ENCODE measurements around the gene UBTD1.

Gene UBTD1

GRCh38 chr10:97517778-97518300 lies 19.1 kb downstream of the UBTD1 start:
- H3K4me3 ChIP-seq (ENCODE audit: low read length in 2 of 2), result no peak overlapping the region

GRCh38 chr10:97518301-97519043 lies 19.7 kb downstream of the UBTD1 start:
- Histone ChIP-seq H3K4me1 (ENCODE audit: control insufficient read depth in 2 of 2, insufficient read depth in 1 of 2, low read depth in 1 of 2, low read length in 2 of 2) (peaks cover 6 to 29% of the 10 kb centered on the region in 2 donors), H3K9ac (ENCODE audit: low read depth, low read length, poor library complexity) (no peak overlapping the region), H3K9me3 (replicated peaks in 1 of 2; ENCODE audit: control insufficient read depth in 2 of 2, insufficient read depth in 1 of 2, low read depth in 1 of 2, low read length in 2 of 2) (no peaks in the 10 kb centered on the region), H3K18ac (ENCODE audit: low read length) (no peak overlapping the region), H2BK5ac (ENCODE audit: low read length) (no peak overlapping the region), H2AFZ (ENCODE audit: low read length) (no peak overlapping the region), H3K4me3 (ENCODE audit: low read length in 2 of 2) (no peak overlapping the region), H3K14ac (ENCODE audit: low read length) (no peak overlapping the region), H4K8ac (ENCODE audit: low read depth, low read length) (no peak overlapping the region), H3K36me3 (replicated peaks in 1 of 2; ENCODE audit: control insufficient read depth in 2 of 2, insufficient read depth in 2 of 2, low read length in 2 of 2) (no peaks in the 10 kb centered on the region), H2BK120ac (ENCODE audit: low read depth, low read length) (no peak overlapping the region), H3K27me3 (ENCODE audit: control insufficient read depth in 3 of 3, insufficient read depth in 3 of 3, low read depth in 1 of 3, low read length in 3 of 3) (no peaks in the 10 kb centered on the region), H4K91ac (ENCODE audit: low read depth, low read length, poor library complexity) (no peak overlapping the region), H3K4me2 (ENCODE audit: insufficient read depth, low read length, poor library complexity, severe bottlenecking) (no peak overlapping the region), H3K23ac (ENCODE audit: low read depth, low read length, poor library complexity) (no peak overlapping the region), H3K4ac (ENCODE audit: low read length) (no peak overlapping the region), H2AK5ac (ENCODE audit: low read depth, low read length) (no peak overlapping the region), H3K27ac (replicated peaks; ENCODE audit: low read length) (no peak overlapping the region), H2BK12ac (ENCODE audit: low read length) (no peak overlapping the region), H2BK15ac (ENCODE audit: low read length) (no peak overlapping the region), H3K79me1 (ENCODE audit: low read depth, low read length) (no peaks in the 10 kb centered on the region)
- WGBS, 2 donors (ENCODE audit: extremely low coverage in 2 of 2, insufficient read length in 2 of 2, insufficient replicate concordance in 1 of 2), result no CpG with 5 or more reads among the region's 10 CpGs
- DNase-seq (ENCODE audit: low spot score), result no peak

More at GRCh38 chr10:97517778-97518300, 19.1 kb downstream of the UBTD1 start:
- Histone ChIP-seq H3K4ac (ENCODE audit: low read length) (no peak overlapping the region), H3K4me2 (ENCODE audit: insufficient read depth, low read length, poor library complexity, severe bottlenecking) (no peak overlapping the region), H3K14ac (ENCODE audit: low read length) (no peak overlapping the region), H3K4me1 (ENCODE audit: control insufficient read depth in 2 of 2, insufficient read depth in 1 of 2, low read depth in 1 of 2, low read length in 2 of 2) (peaks cover 10 to 29% of the 10 kb centered on the region in 2 donors), H3K36me3 (replicated peaks in 1 of 2; ENCODE audit: control insufficient read depth in 2 of 2, insufficient read depth in 2 of 2, low read length in 2 of 2) (no peaks in the 10 kb centered on the region), H3K18ac (ENCODE audit: low read length) (no peak overlapping the region), H3K27ac (replicated peaks; ENCODE audit: low read length) (no peak overlapping the region), H2BK12ac (ENCODE audit: low read length) (no peak overlapping the region), H4K91ac (ENCODE audit: low read depth, low read length, poor library complexity) (no peak overlapping the region), H2AK5ac (ENCODE audit: low read depth, low read length) (peak overlapping the region; percentile 31), H3K27me3 (ENCODE audit: control insufficient read depth in 3 of 3, insufficient read depth in 3 of 3, low read depth in 1 of 3, low read length in 3 of 3) (no peaks in the 10 kb centered on the region), H2BK120ac (ENCODE audit: low read depth, low read length) (no peak overlapping the region), H4K8ac (ENCODE audit: low read depth, low read length) (no peak overlapping the region), H2AFZ (ENCODE audit: low read length) (no peak overlapping the region), H2BK5ac (ENCODE audit: low read length) (no peak overlapping the region), H3K23ac (ENCODE audit: low read depth, low read length, poor library complexity) (peak overlapping the region; percentile 39), H2BK15ac (ENCODE audit: low read length) (no peak overlapping the region), H3K9ac (ENCODE audit: low read depth, low read length, poor library complexity) (peak overlapping the region; percentile 2), H3K79me1 (ENCODE audit: low read depth, low read length) (no peaks in the 10 kb centered on the region), H3K9me3 (replicated peaks in 1 of 2; ENCODE audit: control insufficient read depth in 2 of 2, insufficient read depth in 1 of 2, low read depth in 1 of 2, low read length in 2 of 2) (no peaks in the 10 kb centered on the region)
- no peak for DNase-seq (ENCODE audit: low spot score)
- no CpG with 5 or more reads among the region's 6 CpGs for WGBS, 2 donors (ENCODE audit: extremely low coverage in 2 of 2, insufficient read length in 2 of 2, insufficient replicate concordance in 1 of 2)

GRCh38 chr10:97519342-97519741 lies 20.6 kb downstream of the UBTD1 start:
- H3K9ac ChIP-seq (ENCODE audit: low read depth, low read length, poor library complexity), result no peak overlapping the region
- H2BK5ac ChIP-seq (ENCODE audit: low read length), result no peak overlapping the region
- H2BK12ac ChIP-seq (ENCODE audit: low read length), result no peak overlapping the region
- no peak overlapping the region for H4K91ac ChIP-seq (ENCODE audit: low read depth, low read length, poor library complexity)
- no peak overlapping the region for H3K18ac ChIP-seq (ENCODE audit: low read length)
- no CpG with 5 or more reads among the region's 2 CpGs for WGBS, 2 donors (ENCODE audit: extremely low coverage in 2 of 2, insufficient read length in 2 of 2, insufficient replicate concordance in 1 of 2)
- H3K79me1 ChIP-seq (ENCODE audit: low read depth, low read length), result no peaks in the 10 kb centered on the region
- no peak overlapping the region for H2BK15ac ChIP-seq (ENCODE audit: low read length)
- no peak overlapping the region for H3K23ac ChIP-seq (ENCODE audit: low read depth, low read length, poor library complexity)
- no peak overlapping the region for H3K4ac ChIP-seq (ENCODE audit: low read length)
- H2AFZ ChIP-seq (ENCODE audit: low read length), result no peak overlapping the region
- no peak overlapping the region for H3K4me2 ChIP-seq (ENCODE audit: insufficient read depth, low read length, poor library complexity, severe bottlenecking)
- no peak overlapping the region for H3K14ac ChIP-seq (ENCODE audit: low read length)
- no peaks in the 10 kb centered on the region for H3K9me3 ChIP-seq (replicated peaks in 1 of 2; ENCODE audit: control insufficient read depth in 2 of 2, insufficient read depth in 1 of 2, low read depth in 1 of 2, low read length in 2 of 2)
- no peak for DNase-seq (ENCODE audit: low spot score)
- no peak overlapping the region for H2BK120ac ChIP-seq (ENCODE audit: low read depth, low read length)
- H3K36me3 ChIP-seq (replicated peaks in 1 of 2; ENCODE audit: control insufficient read depth in 2 of 2, insufficient read depth in 2 of 2, low read length in 2 of 2), result no peaks in the 10 kb centered on the region
- H4K8ac ChIP-seq (ENCODE audit: low read depth, low read length), result no peak overlapping the region
- H3K27ac ChIP-seq (replicated peaks; ENCODE audit: low read length), result no peak overlapping the region
- peaks cover 6 to 29% of the 10 kb centered on the region in 2 donors for H3K4me1 ChIP-seq (ENCODE audit: control insufficient read depth in 2 of 2, insufficient read depth in 1 of 2, low read depth in 1 of 2, low read length in 2 of 2)
- H3K27me3 ChIP-seq (ENCODE audit: control insufficient read depth in 3 of 3, insufficient read depth in 3 of 3, low read depth in 1 of 3, low read length in 3 of 3), result no peaks in the 10 kb centered on the region
- no peak overlapping the region for H2AK5ac ChIP-seq (ENCODE audit: low read depth, low read length)
- H3K4me3 ChIP-seq (ENCODE audit: low read length in 2 of 2), result no peak overlapping the region

GRCh38 chr10:97520520-97520919 lies 21.8 kb downstream of the UBTD1 start:
- Histone ChIP-seq H2BK120ac (ENCODE audit: low read depth, low read length) (no peak overlapping the region), H4K8ac (ENCODE audit: low read depth, low read length) (no peak overlapping the region), H2AK5ac (ENCODE audit: low read depth, low read length) (no peak overlapping the region), H2AFZ (ENCODE audit: low read length) (no peak overlapping the region), H2BK5ac (ENCODE audit: low read length) (no peak overlapping the region), H3K36me3 (replicated peaks in 1 of 2; ENCODE audit: control insufficient read depth in 2 of 2, insufficient read depth in 2 of 2, low read length in 2 of 2) (no peaks in the 10 kb centered on the region), H3K14ac (ENCODE audit: low read length) (no peak overlapping the region), H2BK15ac (ENCODE audit: low read length) (no peak overlapping the region), H3K27me3 (ENCODE audit: control insufficient read depth in 3 of 3, insufficient read depth in 3 of 3, low read depth in 1 of 3, low read length in 3 of 3) (no peaks in the 10 kb centered on the region), H3K4me3 (ENCODE audit: low read length in 2 of 2) (no peak overlapping the region), H3K18ac (ENCODE audit: low read length) (no peak overlapping the region), H2BK12ac (ENCODE audit: low read length) (no peak overlapping the region), H3K4me2 (ENCODE audit: insufficient read depth, low read length, poor library complexity, severe bottlenecking) (no peak overlapping the region), H3K4ac (ENCODE audit: low read length) (no peak overlapping the region), H3K9ac (ENCODE audit: low read depth, low read length, poor library complexity) (no peak overlapping the region), H3K27ac (replicated peaks; ENCODE audit: low read length) (no peak overlapping the region), H4K91ac (ENCODE audit: low read depth, low read length, poor library complexity) (no peak overlapping the region), H3K9me3 (replicated peaks in 1 of 2; ENCODE audit: control insufficient read depth in 2 of 2, insufficient read depth in 1 of 2, low read depth in 1 of 2, low read length in 2 of 2) (no peaks in the 10 kb centered on the region), H3K4me1 (ENCODE audit: control insufficient read depth in 2 of 2, insufficient read depth in 1 of 2, low read depth in 1 of 2, low read length in 2 of 2) (peaks cover 3 to 21% of the 10 kb centered on the region in 2 donors), H3K79me1 (ENCODE audit: low read depth, low read length) (no peaks in the 10 kb centered on the region), H3K23ac (ENCODE audit: low read depth, low read length, poor library complexity) (no peak overlapping the region)
- no peak for DNase-seq (ENCODE audit: low spot score)
- WGBS, 2 donors (ENCODE audit: extremely low coverage in 2 of 2, insufficient read length in 2 of 2, insufficient replicate concordance in 1 of 2), result no CpG with 5 or more reads among the region's 5 CpGs
